ENCODE results near the gene HAUS3. TPM values are rescaled to one million over a fixed set of nuclear protein-coding genes. Genes with fewer than 3 reads are reported as not detected.
A peak's percentile ranks its signal among the peaks of the same experiment; 100 is the strongest.

The HAUS3 gene
- total RNA-seq, 1 experiment from 2014 or later, result 11.9 TPM

GRCh38 chr4:2263926-2264321, 22.0 kb upstream of the HAUS3 start:
- Mint-ChIP-seq H3K36me3 (no peaks in the 10 kb centered on the region), H3K27ac (no peak overlapping the region), H3K4me3 (no peak overlapping the region), H3K4me1 (peaks cover 1% of the 10 kb centered on the region), H3K27me3 (ENCODE audit: low read depth) (peaks cover 7% of the 10 kb centered on the region), H3K9me3 (no peaks in the 10 kb centered on the region)
- CTCF ChIA-PET, result interaction anchor here (1.1 to 1.2 kb wide), 2 partner anchors 62 to 90 kb away, joined by 3 to 4 read pairs; no protein-coding TSS in a partner anchor
- no peak for DNase-seq (ENCODE audit: low spot score)
- TF ChIP-seq TP53 (CRISPR knock-in tag; IDR thresholded peaks at IDR 0.05) (no peak), ZBTB21 (CRISPR knock-in tag; IDR thresholded peaks at IDR 0.05; ENCODE audit: borderline replicate concordance) (no peak), SOX15 (CRISPR knock-in tag; IDR thresholded peaks at IDR 0.05) (no peak)
- POLR2A ChIA-PET, result no interaction called here
- no peak for ATAC-seq

GRCh38 chr4:2262944-2263250, 21.0 kb upstream of the HAUS3 start:
- no peak overlapping the region for H3K27ac Mint-ChIP-seq
- no peak for TF ChIP-seq TCF7 (CRISPR knock-in tag; IDR thresholded peaks at IDR 0.05; ENCODE audit: low read depth)
- no peak for TF ChIP-seq ZNF396 (CRISPR knock-in tag; IDR thresholded peaks at IDR 0.05; ENCODE audit: borderline replicate concordance)
- TF ChIP-seq ATF3 (CRISPR knock-in tag; conservative IDR thresholded peaks at IDR 0.05), result no peak
- TF ChIP-seq NR3C1 (CRISPR knock-in tag; conservative IDR thresholded peaks at IDR 0.05; ENCODE audit: low read depth), result no peak
- no peak for TF ChIP-seq ZSCAN18 (CRISPR knock-in tag; IDR thresholded peaks at IDR 0.05)
- TF ChIP-seq PRRX2 (CRISPR knock-in tag; IDR thresholded peaks at IDR 0.05), result no peak
- TF ChIP-seq FOXP4 (CRISPR knock-in tag; IDR thresholded peaks at IDR 0.05), result no peak
- no peak for TF ChIP-seq CREB1 (CRISPR knock-in tag; IDR thresholded peaks at IDR 0.05)
- TF ChIP-seq AFF4 (CRISPR knock-in tag; IDR thresholded peaks at IDR 0.05; ENCODE audit: borderline replicate concordance), result no peak
- TF ChIP-seq FOXJ3 (CRISPR knock-in tag; IDR thresholded peaks at IDR 0.05; ENCODE audit: borderline replicate concordance), result no peak
- no peak for DNase-seq (ENCODE audit: low spot score)
- H3K4me1 Mint-ChIP-seq, result no peaks in the 10 kb centered on the region
- H3K9me3 Mint-ChIP-seq, result no peaks in the 10 kb centered on the region
- CTCF ChIA-PET, result interaction anchor here (0.6 to 3.6 kb wide), 4 partner anchors 43 to 954 kb away, joined by 3 to 19 read pairs (median 4); no protein-coding TSS in a partner anchor
- POLR2A ChIA-PET, result no interaction called here
- H3K4me3 Mint-ChIP-seq, result peak overlapping the region; percentile 62
- no peaks in the 10 kb centered on the region for H3K36me3 Mint-ChIP-seq
- peaks cover 7% of the 10 kb centered on the region for H3K27me3 Mint-ChIP-seq (ENCODE audit: low read depth)
- ATAC-seq, result no peak

GRCh38 chr4:2262145-2262943, 20.4 kb upstream of the HAUS3 start:
- Mint-ChIP-seq H3K27me3 (ENCODE audit: low read depth) (peaks cover 7% of the 10 kb centered on the region), H3K4me3 (peak overlapping the region; percentile 62), H3K4me1 (no peaks in the 10 kb centered on the region), H3K9me3 (no peaks in the 10 kb centered on the region), H3K36me3 (no peaks in the 10 kb centered on the region), H3K27ac (no peak overlapping the region)
- ChIA-PET POLR2A (interaction anchor here (0.9 to 1.0 kb wide), 3 partner anchors 20 to 157 kb away, joined by 3 to 4 read pairs (median 3); partner anchors contain the start of genes CFAP99, HAUS3 and POLN), CTCF (interaction anchor here (0.6 to 3.6 kb wide), 5 partner anchors 20 to 953 kb away, joined by 3 to 19 read pairs (median 4); partner anchors contain the start of genes HAUS3 and POLN)
- ATAC-seq, result peak; percentile 93
- DNase-seq (ENCODE audit: low spot score), result peak; percentile 98
- TF ChIP-seq ZBTB43 (CRISPR knock-in tag; IDR thresholded peaks at IDR 0.05) (no peak), CREB1 (CRISPR knock-in tag; IDR thresholded peaks at IDR 0.05) (no peak), PRDM15 (CRISPR knock-in tag; IDR thresholded peaks at IDR 0.05) (no peak), JAZF1 (CRISPR knock-in tag; IDR thresholded peaks at IDR 0.05) (no peak), IRF2 (CRISPR knock-in tag; IDR thresholded peaks at IDR 0.05; ENCODE audit: borderline replicate concordance, low read depth) (no peak), TEAD4 (CRISPR knock-in tag; IDR thresholded peaks at IDR 0.05) (no peak)

All from WTC11 (cell line).